CD4-positive, alpha-beta memory T cell (primary cell): ENCODE results near the gene ZRANB2. TPM values are rescaled to one million over a fixed set of nuclear protein-coding genes. Genes with fewer than 3 reads are reported as not detected.

Experiments
- CTCF ChIA-PET: fragments of 350-600 bp; sonication (Branson Sonifier 250); formaldehyde crosslinking; loops from one replicate; lab custom pipeline; 2021; ENCODE audit warnings: inconsistent platforms; ENCODE audit not compliant: partially characterized antibody; lab: Charles Lee
- POLR2A ChIA-PET: fragments of 350-600 bp; sonication (Branson Sonifier 250); formaldehyde crosslinking; loops from one replicate; lab custom pipeline; 2021; ENCODE audit not compliant: partially characterized antibody; lab: Charles Lee
- DNase-seq, 5 donors: peaks; one replicate each; pipeline versions ENCODE4 v3.0.0 to v3.0.0-alpha.2; 2020 to 2022; ENCODE audit warnings: mixed read lengths in 1 of 5
- H3K27ac ChIP-seq: one replicate; pipeline ENCODE4 v1.7.0; 2013; ENCODE audit warnings: low read depth, low read length
- H3K27me3 ChIP-seq: 2 replicates; pipeline ENCODE4 v1.7.0; 2013; ENCODE audit warnings: mild to moderate bottlenecking, low read length, moderate library complexity; ENCODE audit not compliant: insufficient read depth
- H3K36me3 ChIP-seq: 2 replicates; pipeline ENCODE4 v1.7.0; 2013; ENCODE audit warnings: mild to moderate bottlenecking, low read length, moderate library complexity; ENCODE audit not compliant: insufficient read depth
- H3K4me1 ChIP-seq: 2 replicates; pipeline ENCODE4 v1.7.0; 2013; ENCODE audit warnings: mild to moderate bottlenecking, low read length, moderate library complexity; ENCODE audit not compliant: insufficient read depth
- H3K4me3 ChIP-seq, 2 donors: one replicate each; pipeline ENCODE4 v1.7.0; 2013; ENCODE audit warnings: low read length in 2 of 2, mild to moderate bottlenecking in 1 of 2
- H3K9me3 ChIP-seq, 2 donors: one replicate each; pipeline ENCODE4 v1.7.0; 2013; ENCODE audit warnings: low read length in 2 of 2, control low read depth in 1 of 2; ENCODE audit not compliant: control insufficient read depth in 1 of 2
- H3K27ac Mint-ChIP-seq, 7 donors: one replicate each; pipeline ENCODE4 v1.8.0; 2020 to 2021; ENCODE audit warnings: mixed read lengths in 7 of 7, mild to moderate bottlenecking in 6 of 7, inconsistent platforms in 3 of 7, moderate library complexity in 3 of 7
- H3K27me3 Mint-ChIP-seq, 2 donors: one replicate each; pipeline ENCODE4 v1.8.0; 2020 to 2021; ENCODE audit warnings: mixed read lengths in 2 of 2
- H3K36me3 Mint-ChIP-seq, 2 donors: one replicate each; pipeline ENCODE4 v1.8.0; 2020 to 2021; ENCODE audit warnings: mixed read lengths in 2 of 2, inconsistent platforms in 1 of 2, mild to moderate bottlenecking in 1 of 2
- H3K4me1 Mint-ChIP-seq, 4 donors: one replicate each; pipeline ENCODE4 v1.8.0; 2020 to 2021; ENCODE audit warnings: mixed read lengths in 4 of 4, mild to moderate bottlenecking in 1 of 4
- H3K4me3 Mint-ChIP-seq, 8 donors: one replicate each; pipeline ENCODE4 v1.8.0; 2020 to 2021; ENCODE audit warnings: mixed read lengths in 8 of 8, mild to moderate bottlenecking in 7 of 8, moderate library complexity in 6 of 8, inconsistent platforms in 3 of 8
- H3K9me3 Mint-ChIP-seq, 8 donors: one replicate each; pipeline ENCODE4 v1.8.0; 2020 to 2021; ENCODE audit warnings: mixed read lengths in 8 of 8, mild to moderate bottlenecking in 5 of 8, inconsistent platforms in 3 of 8, moderate library complexity in 1 of 8
- intact Hi-C: fragments of 100-400 bp; cut with micrococcal nuclease; formaldehyde crosslinking; loops from one replicate; pipeline ENCODE4 v1.15.1; 2023
- polyA plus RNA-seq, 2 donors: library from polyadenylated mRNA; unstranded; fragments of 300-500 nt; fragmentation: Illumina TruSeq; gene quantifications; one replicate each; pipeline ENCODE4 v1.2.3, GENCODE V29; 2021
- total RNA-seq, 2 experiments: library from RNA; stranded (reverse); gene quantifications; one replicate each; pipeline ENCODE4 v1.2.3, GENCODE V29; 2021

The ZRANB2 gene
- total and polyA plus RNA-seq, 4 experiments from 2014 or later, result 45.5 to 159 (median 104) TPM

DNA sequence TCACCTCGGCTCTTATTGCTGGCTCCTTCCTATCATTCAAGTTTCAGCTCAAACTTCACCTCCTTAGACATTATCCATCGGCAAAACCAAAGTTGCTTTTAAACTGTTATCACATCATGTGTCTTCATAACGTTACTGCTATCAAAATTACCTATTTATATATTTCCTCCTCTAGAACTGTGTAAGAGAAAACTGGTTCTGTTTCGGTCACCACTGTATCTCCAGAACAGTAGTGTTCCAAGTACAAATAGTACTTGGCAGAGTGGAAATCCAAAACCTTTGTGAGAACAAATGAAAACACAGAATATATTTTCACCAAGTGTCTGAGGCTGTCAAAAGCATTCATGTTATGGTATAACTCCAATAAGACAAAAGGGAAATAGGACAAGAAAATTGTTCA is 9.1 kb downstream of the ZRANB2 start:
- Histone ChIP-seq H3K27ac (no peak overlapping the region), H3K27me3 (no peaks in the 10 kb centered on the region), H3K36me3 (peaks cover 84% of the 10 kb centered on the region), H3K4me3 (no peak overlapping the region), H3K4me1 (peaks cover 6% of the 10 kb centered on the region), H3K9me3 (no peaks in the 10 kb centered on the region)
- Mint-ChIP-seq H3K4me1 (peaks cover 16 to 43% (median 23%) of the 10 kb centered on the region in 4 donors), H3K27me3 (no peaks in the 10 kb centered on the region), H3K9me3 (peaks cover 0 to 2% (median 0%) of the 10 kb centered on the region in 8 donors), H3K4me3 (no peak overlapping the region), H3K36me3 (peaks cover 58 to 76% of the 10 kb centered on the region in 2 donors), H3K27ac (no peak overlapping the region)
- ChIA-PET POLR2A (no interaction called here), CTCF (no interaction called here)
- DNase-seq, result no peak
- intact Hi-C loops, result no loop called here

DNA sequence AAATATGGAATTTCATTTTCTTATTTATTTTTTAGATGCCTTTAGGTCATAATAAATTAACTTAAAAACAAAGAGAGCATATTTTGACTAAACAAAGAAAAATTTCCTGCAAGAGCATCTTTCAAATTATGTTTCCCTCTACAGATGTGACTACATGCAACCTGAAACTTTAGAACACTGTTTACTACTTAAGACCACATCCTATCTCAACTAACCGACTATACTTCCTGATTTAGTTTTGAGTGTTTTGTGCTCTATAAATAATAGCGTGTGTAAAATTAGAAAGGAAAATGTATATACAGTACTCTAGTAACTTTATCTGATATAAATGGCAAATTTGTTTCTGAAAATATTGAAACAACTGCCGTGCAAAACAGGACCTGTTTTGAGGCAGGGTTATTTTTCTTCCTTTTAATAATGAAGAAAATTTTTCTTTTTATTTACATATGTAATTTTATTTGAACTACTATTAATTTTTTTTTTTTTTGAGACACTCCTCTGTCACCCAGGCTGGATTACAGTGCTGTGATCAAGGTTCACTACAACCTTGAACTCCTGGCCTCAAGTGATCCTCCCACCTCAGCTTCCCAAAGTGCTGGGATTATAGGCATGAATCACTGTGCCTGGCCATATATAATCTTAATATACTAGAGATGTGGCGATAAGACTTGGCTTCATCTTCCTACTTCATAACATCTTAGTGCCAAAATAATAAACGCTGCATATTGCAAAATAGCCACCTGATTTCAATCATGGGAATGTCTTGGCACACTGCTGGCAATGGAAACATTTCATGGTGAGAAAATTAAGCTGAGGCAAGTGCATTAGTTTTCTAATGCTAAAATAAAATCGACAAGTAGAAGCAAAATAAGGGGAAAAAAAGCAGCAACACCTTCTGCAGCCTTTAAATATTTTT is 12.3 kb downstream of the ZRANB2 start:
- Mint-ChIP-seq H3K27me3 (no peaks in the 10 kb centered on the region), H3K9me3 (peaks cover 0 to 2% (median 0%) of the 10 kb centered on the region in 8 donors), H3K27ac (peak overlapping the region in 5 of 7 donors; percentile 22 to 65 (median 46)), H3K4me3 (peak overlapping the region in 1 of 8 donors; percentile 32), H3K4me1 (peaks cover 2 to 17% (median 7%) of the 10 kb centered on the region in 4 donors), H3K36me3 (peaks cover 43 to 77% of the 10 kb centered on the region in 2 donors)
- intact Hi-C loops, result no loop called here
- no peaks in the 10 kb centered on the region for H3K4me1 ChIP-seq
- no peak for DNase-seq
- ChIA-PET POLR2A (no interaction called here), CTCF (interaction anchor here (1.0 kb wide), 1 partner anchor 12 kb away, joined by 4 read pairs; the partner anchor contains the start of gene ZRANB2)
- no peaks in the 10 kb centered on the region for H3K27me3 ChIP-seq
- no peak overlapping the region for H3K4me3 ChIP-seq
- H3K36me3 ChIP-seq, result peaks cover 85% of the 10 kb centered on the region
- no peak overlapping the region for H3K27ac ChIP-seq
- H3K9me3 ChIP-seq, result no peaks in the 10 kb centered on the region

DNA sequence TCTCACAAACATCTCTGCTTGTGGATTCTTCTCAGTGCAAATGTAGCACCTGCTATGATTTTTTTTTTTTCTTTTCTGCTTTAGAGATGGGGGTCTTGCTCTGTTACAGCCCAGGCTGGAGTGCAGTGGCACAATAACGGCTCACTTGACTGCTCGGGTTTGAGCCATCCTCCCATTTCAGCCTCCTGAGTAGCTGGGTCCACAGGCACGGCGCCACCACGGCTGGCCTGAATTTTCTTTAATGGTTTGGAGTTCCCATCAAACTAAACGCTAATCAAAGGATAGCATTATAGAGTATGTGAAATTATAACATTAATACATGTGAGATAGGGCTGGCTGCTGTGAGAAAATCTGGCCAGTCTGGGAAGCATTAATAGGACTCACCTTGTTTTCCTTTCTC is 26.0 kb downstream of the ZRANB2 start:
- H3K27me3 ChIP-seq, result no peaks in the 10 kb centered on the region
- Mint-ChIP-seq H3K4me1 (peaks cover 0 to 3% (median 1%) of the 10 kb centered on the region in 4 donors), H3K27ac (peak overlapping the region in 4 of 7 donors; percentile 10 to 29 (median 21)), H3K4me3 (no peak overlapping the region), H3K36me3 (peaks cover 0 to 16% of the 10 kb centered on the region in 2 donors), H3K27me3 (peaks cover 0 to 2% of the 10 kb centered on the region in 2 donors), H3K9me3 (no peaks in the 10 kb centered on the region)
- H3K9me3 ChIP-seq, result no peaks in the 10 kb centered on the region
- no peak overlapping the region for H3K27ac ChIP-seq
- peaks cover 15% of the 10 kb centered on the region for H3K36me3 ChIP-seq
- ChIA-PET POLR2A (interaction anchor here (0.6 kb wide), 1 partner anchor 26 kb away, joined by 3 read pairs; the partner anchor contains the start of gene ZRANB2), CTCF (no interaction called here)
- no peak for DNase-seq
- no peaks in the 10 kb centered on the region for H3K4me1 ChIP-seq
- intact Hi-C loops, result no loop called here
- H3K4me3 ChIP-seq, result no peak overlapping the region

DNA sequence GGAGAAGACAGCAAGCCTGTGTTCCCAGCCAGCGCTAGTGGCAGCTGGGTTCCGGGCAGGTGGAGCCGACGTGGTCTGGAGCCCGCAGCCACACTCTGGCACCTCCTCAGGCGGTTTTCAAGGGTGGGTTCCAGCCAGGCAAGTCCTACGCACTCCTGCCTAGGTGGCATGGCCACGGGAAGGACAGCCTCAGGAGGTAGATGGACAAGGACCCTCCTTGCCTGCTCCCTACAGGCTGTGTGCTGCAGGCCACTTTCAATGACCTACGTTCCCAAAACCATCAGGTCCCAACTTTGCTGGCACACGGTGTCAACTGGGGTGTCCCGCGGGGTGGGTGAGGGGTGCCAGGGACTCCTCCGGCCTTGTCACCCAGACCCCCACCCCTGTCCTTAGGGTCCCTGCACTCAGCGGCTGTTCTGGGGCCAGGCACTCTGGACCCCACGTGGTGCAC is 26.5 kb downstream of the ZRANB2 start:
- Mint-ChIP-seq H3K27ac (no peak overlapping the region), H3K4me3 (no peak overlapping the region), H3K36me3 (peaks cover 0 to 12% of the 10 kb centered on the region in 2 donors), H3K9me3 (no peaks in the 10 kb centered on the region), H3K4me1 (peaks cover 0 to 5% (median 1%) of the 10 kb centered on the region in 4 donors), H3K27me3 (peaks cover 0 to 4% of the 10 kb centered on the region in 2 donors)
- ChIA-PET CTCF (no interaction called here), POLR2A (interaction anchor here (1.1 kb wide), 1 partner anchor 8 kb away, joined by 4 read pairs; no protein-coding TSS in a partner anchor)
- no peaks in the 10 kb centered on the region for H3K9me3 ChIP-seq
- H3K4me1 ChIP-seq, result no peaks in the 10 kb centered on the region
- intact Hi-C loops, result no loop called here
- H3K27me3 ChIP-seq, result no peaks in the 10 kb centered on the region
- DNase-seq, result no peak
- H3K27ac ChIP-seq, result no peak overlapping the region
- H3K36me3 ChIP-seq, result peaks cover 14% of the 10 kb centered on the region
- no peak overlapping the region for H3K4me3 ChIP-seq

- Mint-ChIP-seq H3K4me1 (peaks cover 0 to 5% (median 1%) of the 10 kb centered on the region in 4 donors), H3K36me3 (peaks cover 0 to 7% of the 10 kb centered on the region in 2 donors), H3K27me3 (peaks cover 2 to 5% of the 10 kb centered on the region in 2 donors), H3K9me3 (no peaks in the 10 kb centered on the region), H3K27ac (peak overlapping the region in 1 of 7 donors; percentile 12), H3K4me3 (no peak overlapping the region)
- H3K27me3 ChIP-seq, result peaks cover 4% of the 10 kb centered on the region
- no peak for DNase-seq
- no peak overlapping the region for H3K27ac ChIP-seq
- H3K36me3 ChIP-seq, result peaks cover 8% of the 10 kb centered on the region
- H3K4me3 ChIP-seq, result no peak overlapping the region
- H3K9me3 ChIP-seq, result no peaks in the 10 kb centered on the region
- ChIA-PET POLR2A (interaction anchor here (1.1 to 1.3 kb wide), 2 partner anchors 9 to 27 kb away, joined by 3 to 4 read pairs; partner anchors contain the start of gene ZRANB2), CTCF (no interaction called here)
- intact Hi-C loops, result no loop called here
- H3K4me1 ChIP-seq, result no peaks in the 10 kb centered on the region
Observed at GRCh38 chr1:71053758-71054157, 27.1 kb downstream of the ZRANB2 start.

DNA sequence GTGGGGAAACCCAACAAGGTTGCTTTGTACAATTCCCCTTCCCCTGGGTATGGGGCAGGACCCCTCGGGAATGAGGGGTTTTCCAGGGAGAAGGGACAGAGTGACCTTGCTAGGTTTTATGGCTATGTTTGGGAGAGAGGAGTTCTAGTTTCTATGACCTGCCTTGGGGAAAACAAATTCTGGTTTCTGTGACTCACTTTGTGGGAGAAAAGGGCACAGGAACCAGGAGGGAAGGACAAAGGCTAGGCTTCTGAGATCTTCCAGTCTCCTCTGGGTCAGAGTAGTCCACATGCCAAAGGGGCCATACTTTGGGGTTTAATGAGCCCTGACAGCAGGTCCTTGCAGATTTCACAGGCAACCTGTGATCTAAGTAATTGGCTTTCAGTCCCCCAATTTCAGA is 27.7 kb downstream of the ZRANB2 start:
- H3K4me1 Mint-ChIP-seq, result peaks cover under 1 to 7% (median 2%) of the 10 kb centered on the region in 4 donors
- CTCF ChIA-PET, result no interaction called here
- Histone ChIP-seq H3K4me1 (no peaks in the 10 kb centered on the region), H3K27ac (no peak overlapping the region), H3K36me3 (peaks cover 8% of the 10 kb centered on the region), H3K9me3 (no peaks in the 10 kb centered on the region), H3K4me3 (no peak overlapping the region), H3K27me3 (peaks cover 10% of the 10 kb centered on the region)
- peaks cover 4 to 11% of the 10 kb centered on the region in 2 donors for H3K27me3 Mint-ChIP-seq
- H3K4me3 Mint-ChIP-seq, result no peak overlapping the region
- intact Hi-C loops, result no loop called here
- H3K27ac Mint-ChIP-seq, result no peak overlapping the region
- no peak for DNase-seq
- no peaks in the 10 kb centered on the region for H3K9me3 Mint-ChIP-seq
- POLR2A ChIA-PET, result interaction anchor here (1.1 to 1.3 kb wide), 2 partner anchors 10 to 28 kb away, joined by 3 to 4 read pairs; partner anchors contain the start of gene ZRANB2
- peaks cover 0 to 4% of the 10 kb centered on the region in 2 donors for H3K36me3 Mint-ChIP-seq
